HEK293 (cell line): Measurements from ENCODE around the gene HSD17B3.

Experiments
- CTCF ChIA-PET: fragments of 350-600 bp; formaldehyde crosslinking; extraction: SDS; loops from one replicate; lab custom pipeline; 2021; ENCODE audit warnings: antibody characterized with exemption; lab: Yijun Ruan, JAX
- POLR2A ChIA-PET: fragments of 300-600 bp; formaldehyde crosslinking; extraction: SDS; loops from one replicate; lab custom pipeline; 2020; ENCODE audit warnings: antibody characterized with exemption, inconsistent platforms; lab: Yijun Ruan, JAX
- H3K27ac ChIP-seq: fragments of 200-500 bp; sonication (Bioruptor generic); 2 replicates; pipeline ENCODE4 v1.5.1; 2014; ENCODE audit warnings: low read depth, low read length, control low read depth, inconsistent platforms; ENCODE audit errors: extremely low read depth
- H3K36me3 ChIP-seq, 2 experiments: fragments of 200-500 bp in 1 of 2; sonication (Bioruptor generic) in 1 of 2; 1 replicate in 1 of 2; 2 replicates in 1 of 2; pipeline ENCODE4 v1.5.1; 2014 to 2017; ENCODE audit warnings: inconsistent platforms in 2 of 2, low read length in 2 of 2; ENCODE audit not compliant: control insufficient read depth in 2 of 2, insufficient read depth in 1 of 2
- H3K4me1 ChIP-seq: fragments of 200-500 bp; sonication (Bioruptor generic); 2 replicates; pipeline ENCODE4 v1.5.1; 2014; ENCODE audit warnings: mild to moderate bottlenecking, low read length, inconsistent platforms; ENCODE audit not compliant: control insufficient read depth, insufficient read depth
- H3K4me3 ChIP-seq: 2 replicates; pipeline ENCODE4 v1.5.1; 2011; ENCODE audit warnings: low read depth, mild to moderate bottlenecking, control low read depth, low read length, moderate library complexity
- H3K9me3 ChIP-seq: fragments of 200-500 bp; sonication (Bioruptor generic); 2 replicates; pipeline ENCODE4 v1.5.1; 2014; ENCODE audit warnings: low read depth, low read length, inconsistent platforms; ENCODE audit not compliant: control insufficient read depth, insufficient read depth
- EGR2 ChIP-seq: fragments of 450-650 bp; formaldehyde crosslinking; IDR thresholded peaks from 2 replicates; pipeline ENCODE4 v1.5.1; 2016; ENCODE audit warnings: low read depth, missing biosample characterization, missing genetic modification characterization
- GLIS1 ChIP-seq: fragments of 450-650 bp; formaldehyde crosslinking; IDR thresholded peaks from 2 replicates; pipeline ENCODE4 v1.5.1; 2016; ENCODE audit warnings: missing biosample characterization, missing genetic modification characterization
- KLF1 ChIP-seq: fragments of 450-650 bp; formaldehyde crosslinking; IDR thresholded peaks from 2 replicates; pipeline ENCODE4 v1.5.1; 2016; ENCODE audit warnings: missing biosample characterization, missing genetic modification characterization
- SALL2 ChIP-seq: fragments of 450-650 bp; formaldehyde crosslinking; IDR thresholded peaks from 2 replicates; pipeline ENCODE4 v1.5.0; 2017; ENCODE audit warnings: missing biosample characterization, mild to moderate bottlenecking, missing genetic modification characterization, borderline replicate concordance
- SCRT2 ChIP-seq: fragments of 450-650 bp; formaldehyde crosslinking; IDR thresholded peaks from 2 replicates; pipeline ENCODE4 v1.5.1; 2016; ENCODE audit warnings: missing biosample characterization, missing genetic modification characterization
- WT1 ChIP-seq: fragments of 450-650 bp; formaldehyde crosslinking; IDR thresholded peaks from 2 replicates; pipeline ENCODE4 v1.5.1; 2016; ENCODE audit warnings: missing biosample characterization, missing genetic modification characterization
- ZBTB20 ChIP-seq: fragments of 450-650 bp; formaldehyde crosslinking; IDR thresholded peaks from 2 replicates; pipeline ENCODE4 v1.5.1; 2016; ENCODE audit warnings: missing biosample characterization, missing genetic modification characterization
- ZFHX2 ChIP-seq: fragments of 450-650 bp; formaldehyde crosslinking; conservative IDR thresholded peaks from 2 replicates; pipeline ENCODE4 v1.5.1; 2016; ENCODE audit warnings: missing biosample characterization, missing genetic modification characterization
- ZFP69B ChIP-seq: fragments of 450-650 bp; formaldehyde crosslinking; IDR thresholded peaks from 2 replicates; pipeline ENCODE4 v1.5.1; 2016; ENCODE audit warnings: missing biosample characterization, missing genetic modification characterization
- ZNF10 ChIP-seq: fragments of 450-650 bp; formaldehyde crosslinking; IDR thresholded peaks from 2 replicates; pipeline ENCODE4 v1.5.1; 2017; ENCODE audit warnings: missing biosample characterization, missing genetic modification characterization
- ZNF223 ChIP-seq: fragments of 450-650 bp; formaldehyde crosslinking; IDR thresholded peaks from 2 replicates; pipeline ENCODE4 v1.5.1; 2016; ENCODE audit warnings: missing biosample characterization, missing genetic modification characterization
- ZNF302 ChIP-seq: fragments of 450-650 bp; formaldehyde crosslinking; IDR thresholded peaks from 2 replicates; pipeline ENCODE4 v1.5.1; 2016; ENCODE audit warnings: missing biosample characterization, missing genetic modification characterization, low read depth
- ZNF341 ChIP-seq: fragments of 450-650 bp; formaldehyde crosslinking; IDR thresholded peaks from 2 replicates; pipeline ENCODE4; 2016; ENCODE audit warnings: low read depth, missing biosample characterization, missing genetic modification characterization
- ZNF529 ChIP-seq: fragments of 450-650 bp; formaldehyde crosslinking; IDR thresholded peaks from 2 replicates; pipeline ENCODE4 v1.5.1; 2017; ENCODE audit warnings: missing genetic modification characterization, missing biosample characterization; ENCODE audit not compliant: insufficient replicate concordance
- ZNF530 ChIP-seq: fragments of 450-650 bp; formaldehyde crosslinking; IDR thresholded peaks from 2 replicates; pipeline ENCODE4 v1.5.1; 2016; ENCODE audit warnings: low read depth, missing biosample characterization, missing genetic modification characterization
- ZNF555 ChIP-seq: fragments of 450-650 bp; formaldehyde crosslinking; conservative IDR thresholded peaks from 2 replicates; pipeline ENCODE4 v1.5.1; 2017; ENCODE audit warnings: missing biosample characterization, mild to moderate bottlenecking, missing genetic modification characterization, inconsistent platforms
- ZNF561 ChIP-seq: fragments of 450-650 bp; IDR thresholded peaks from 2 replicates; pipeline ENCODE4 v1.5.1; 2018; ENCODE audit warnings: missing biosample characterization, missing genetic modification characterization, borderline replicate concordance
- ZNF585B ChIP-seq: fragments of 450-650 bp; formaldehyde crosslinking; IDR thresholded peaks from 2 replicates; pipeline ENCODE4 v1.5.1; 2016; ENCODE audit warnings: missing biosample characterization, missing genetic modification characterization
- ZNF629 ChIP-seq: fragments of 450-650 bp; formaldehyde crosslinking; IDR thresholded peaks from 2 replicates; pipeline ENCODE4 v1.5.1; 2017; ENCODE audit warnings: missing biosample characterization, missing genetic modification characterization
- ZNF660 ChIP-seq: fragments of 450-650 bp; IDR thresholded peaks from 2 replicates; pipeline ENCODE4 v1.5.1; 2018; ENCODE audit warnings: missing biosample characterization, mild to moderate bottlenecking, missing genetic modification characterization
- TF ChIP-seq, protein P1 (sequence below): fragments of 450-650 bp; formaldehyde crosslinking; IDR thresholded peaks from 2 replicates; pipeline ENCODE4 v1.5.1; 2016; ENCODE audit warnings: missing biosample characterization, missing genetic modification characterization
- TF ChIP-seq, protein P2 (sequence below): fragments of 450-650 bp; formaldehyde crosslinking; IDR thresholded peaks from 2 replicates; pipeline ENCODE4 v1.5.1; 2016; ENCODE audit warnings: missing biosample characterization, missing genetic modification characterization, borderline replicate concordance
- TF ChIP-seq, protein P3 (sequence below): fragments of 450-650 bp; formaldehyde crosslinking; conservative IDR thresholded peaks from 2 replicates; pipeline ENCODE4 v1.5.1; 2016; ENCODE audit warnings: low read depth, missing biosample characterization, missing genetic modification characterization

The HSD17B3 gene

DNA sequence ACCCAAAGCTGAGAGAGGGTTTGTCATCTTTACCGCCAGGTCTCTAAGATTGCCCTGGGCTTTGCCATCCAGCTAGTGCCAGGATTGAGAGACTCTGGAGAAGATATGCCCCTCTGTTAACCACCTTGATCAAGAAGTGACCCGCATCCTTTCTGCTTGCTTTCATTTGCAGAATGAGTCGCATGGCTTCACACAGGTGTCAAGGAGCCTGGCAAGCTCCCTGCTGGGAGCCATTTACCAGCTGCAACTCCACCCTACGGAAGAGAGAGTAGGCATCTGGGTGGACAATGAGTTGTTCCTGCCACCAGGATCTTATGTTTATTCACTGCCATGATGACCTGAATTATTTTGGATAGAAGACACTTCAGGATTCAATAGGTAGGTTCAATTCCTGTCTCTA, 43.0 kb downstream of the HSD17B3 start:
- Histone ChIP-seq H3K36me3 (no peaks in the 10 kb centered on the region), H3K4me3 (no peak overlapping the region), H3K9me3 (no peaks in the 10 kb centered on the region), H3K27ac (no peak overlapping the region), H3K4me1 (no peaks in the 10 kb centered on the region)
- ChIA-PET CTCF (no interaction called here), POLR2A (no interaction called here)
- TF ChIP-seq ZNF302, result no peak
- no peak for TF ChIP-seq ZNF585B (tag by site-specific recombination)
- no peak for TF ChIP-seq ZNF555 (tag by site-specific recombination)
- TF ChIP-seq ZNF529 (tag by site-specific recombination), result no peak
- no peak for TF ChIP-seq ZNF660 (tag by site-specific recombination)
- no peak for TF ChIP-seq WT1 (tag by site-specific recombination)
- no peak for TF ChIP-seq KLF1
- TF ChIP-seq, protein P1, sequence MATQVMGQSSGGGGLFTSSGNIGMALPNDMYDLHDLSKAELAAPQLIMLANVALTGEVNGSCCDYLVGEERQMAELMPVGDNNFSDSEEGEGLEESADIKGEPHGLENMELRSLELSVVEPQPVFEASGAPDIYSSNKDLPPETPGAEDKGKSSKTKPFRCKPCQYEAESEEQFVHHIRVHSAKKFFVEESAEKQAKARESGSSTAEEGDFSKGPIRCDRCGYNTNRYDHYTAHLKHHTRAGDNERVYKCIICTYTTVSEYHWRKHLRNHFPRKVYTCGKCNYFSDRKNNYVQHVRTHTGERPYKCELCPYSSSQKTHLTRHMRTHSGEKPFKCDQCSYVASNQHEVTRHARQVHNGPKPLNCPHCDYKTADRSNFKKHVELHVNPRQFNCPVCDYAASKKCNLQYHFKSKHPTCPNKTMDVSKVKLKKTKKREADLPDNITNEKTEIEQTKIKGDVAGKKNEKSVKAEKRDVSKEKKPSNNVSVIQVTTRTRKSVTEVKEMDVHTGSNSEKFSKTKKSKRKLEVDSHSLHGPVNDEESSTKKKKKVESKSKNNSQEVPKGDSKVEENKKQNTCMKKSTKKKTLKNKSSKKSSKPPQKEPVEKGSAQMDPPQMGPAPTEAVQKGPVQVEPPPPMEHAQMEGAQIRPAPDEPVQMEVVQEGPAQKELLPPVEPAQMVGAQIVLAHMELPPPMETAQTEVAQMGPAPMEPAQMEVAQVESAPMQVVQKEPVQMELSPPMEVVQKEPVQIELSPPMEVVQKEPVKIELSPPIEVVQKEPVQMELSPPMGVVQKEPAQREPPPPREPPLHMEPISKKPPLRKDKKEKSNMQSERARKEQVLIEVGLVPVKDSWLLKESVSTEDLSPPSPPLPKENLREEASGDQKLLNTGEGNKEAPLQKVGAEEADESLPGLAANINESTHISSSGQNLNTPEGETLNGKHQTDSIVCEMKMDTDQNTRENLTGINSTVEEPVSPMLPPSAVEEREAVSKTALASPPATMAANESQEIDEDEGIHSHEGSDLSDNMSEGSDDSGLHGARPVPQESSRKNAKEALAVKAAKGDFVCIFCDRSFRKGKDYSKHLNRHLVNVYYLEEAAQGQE (tag by site-specific recombination), result no peak
- no peak for TF ChIP-seq ZNF561
- TF ChIP-seq ZNF10 (tag by site-specific recombination), result no peak
- TF ChIP-seq SALL2 (tag by site-specific recombination), result no peak
- no peak for TF ChIP-seq ZFP69B (tag by site-specific recombination)

DNA sequence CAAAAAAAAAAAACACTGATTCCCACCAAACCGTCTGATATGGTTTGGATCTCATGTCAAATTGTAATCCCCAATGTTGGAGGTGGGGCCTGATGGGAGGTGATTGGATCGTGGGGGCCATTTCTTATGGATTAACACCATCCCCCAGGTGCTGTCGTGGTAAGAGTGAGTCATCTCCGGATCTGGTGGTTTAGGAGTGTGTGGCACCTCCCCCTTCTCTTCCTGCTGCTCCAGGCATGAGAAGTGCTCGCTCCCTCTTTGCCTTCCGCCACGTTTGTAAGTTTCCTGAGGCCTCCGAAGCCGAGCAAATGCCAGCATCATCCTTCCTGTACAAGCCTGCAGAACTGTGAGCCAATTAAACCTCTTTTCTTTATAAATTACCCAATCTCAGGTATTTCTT, 45.2 kb downstream of the HSD17B3 start:
- no peaks in the 10 kb centered on the region for H3K9me3 ChIP-seq
- ChIA-PET POLR2A (no interaction called here), CTCF (no interaction called here)
- H3K4me1 ChIP-seq, result no peaks in the 10 kb centered on the region
- H3K4me3 ChIP-seq, result no peak overlapping the region
- H3K36me3 ChIP-seq, result no peaks in the 10 kb centered on the region
- H3K27ac ChIP-seq, result no peak overlapping the region
- TF ChIP-seq ZNF530 (tag by site-specific recombination) (no peak), GLIS1 (tag by site-specific recombination) (peak; percentile 56), ZNF629 (tag by site-specific recombination) (peak; percentile 32; the same call in 1 of the 2 replicates), ZBTB20 (tag by site-specific recombination) (0 out of 2 replicates have a peak, but pooled peaks have one; percentile 19), ZNF341 (peak; percentile 54; the same call in 1 of the 2 replicates), ZFHX2 (peak; percentile 38), EGR2 (tag by site-specific recombination) (peak; percentile 41; the same call in 1 of the 2 replicates), ZNF223 (tag by site-specific recombination) (no peak), SCRT2 (tag by site-specific recombination) (no peak)
- TF ChIP-seq, protein P2, sequence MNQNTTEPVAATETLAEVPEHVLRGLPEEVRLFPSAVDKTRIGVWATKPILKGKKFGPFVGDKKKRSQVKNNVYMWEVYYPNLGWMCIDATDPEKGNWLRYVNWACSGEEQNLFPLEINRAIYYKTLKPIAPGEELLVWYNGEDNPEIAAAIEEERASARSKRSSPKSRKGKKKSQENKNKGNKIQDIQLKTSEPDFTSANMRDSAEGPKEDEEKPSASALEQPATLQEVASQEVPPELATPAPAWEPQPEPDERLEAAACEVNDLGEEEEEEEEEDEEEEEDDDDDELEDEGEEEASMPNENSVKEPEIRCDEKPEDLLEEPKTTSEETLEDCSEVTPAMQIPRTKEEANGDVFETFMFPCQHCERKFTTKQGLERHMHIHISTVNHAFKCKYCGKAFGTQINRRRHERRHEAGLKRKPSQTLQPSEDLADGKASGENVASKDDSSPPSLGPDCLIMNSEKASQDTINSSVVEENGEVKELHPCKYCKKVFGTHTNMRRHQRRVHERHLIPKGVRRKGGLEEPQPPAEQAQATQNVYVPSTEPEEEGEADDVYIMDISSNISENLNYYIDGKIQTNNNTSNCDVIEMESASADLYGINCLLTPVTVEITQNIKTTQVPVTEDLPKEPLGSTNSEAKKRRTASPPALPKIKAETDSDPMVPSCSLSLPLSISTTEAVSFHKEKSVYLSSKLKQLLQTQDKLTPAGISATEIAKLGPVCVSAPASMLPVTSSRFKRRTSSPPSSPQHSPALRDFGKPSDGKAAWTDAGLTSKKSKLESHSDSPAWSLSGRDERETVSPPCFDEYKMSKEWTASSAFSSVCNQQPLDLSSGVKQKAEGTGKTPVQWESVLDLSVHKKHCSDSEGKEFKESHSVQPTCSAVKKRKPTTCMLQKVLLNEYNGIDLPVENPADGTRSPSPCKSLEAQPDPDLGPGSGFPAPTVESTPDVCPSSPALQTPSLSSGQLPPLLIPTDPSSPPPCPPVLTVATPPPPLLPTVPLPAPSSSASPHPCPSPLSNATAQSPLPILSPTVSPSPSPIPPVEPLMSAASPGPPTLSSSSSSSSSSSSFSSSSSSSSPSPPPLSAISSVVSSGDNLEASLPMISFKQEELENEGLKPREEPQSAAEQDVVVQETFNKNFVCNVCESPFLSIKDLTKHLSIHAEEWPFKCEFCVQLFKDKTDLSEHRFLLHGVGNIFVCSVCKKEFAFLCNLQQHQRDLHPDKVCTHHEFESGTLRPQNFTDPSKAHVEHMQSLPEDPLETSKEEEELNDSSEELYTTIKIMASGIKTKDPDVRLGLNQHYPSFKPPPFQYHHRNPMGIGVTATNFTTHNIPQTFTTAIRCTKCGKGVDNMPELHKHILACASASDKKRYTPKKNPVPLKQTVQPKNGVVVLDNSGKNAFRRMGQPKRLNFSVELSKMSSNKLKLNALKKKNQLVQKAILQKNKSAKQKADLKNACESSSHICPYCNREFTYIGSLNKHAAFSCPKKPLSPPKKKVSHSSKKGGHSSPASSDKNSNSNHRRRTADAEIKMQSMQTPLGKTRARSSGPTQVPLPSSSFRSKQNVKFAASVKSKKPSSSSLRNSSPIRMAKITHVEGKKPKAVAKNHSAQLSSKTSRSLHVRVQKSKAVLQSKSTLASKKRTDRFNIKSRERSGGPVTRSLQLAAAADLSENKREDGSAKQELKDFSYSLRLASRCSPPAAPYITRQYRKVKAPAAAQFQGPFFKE (tag by site-specific recombination), result no peak
- TF ChIP-seq, protein P3, sequence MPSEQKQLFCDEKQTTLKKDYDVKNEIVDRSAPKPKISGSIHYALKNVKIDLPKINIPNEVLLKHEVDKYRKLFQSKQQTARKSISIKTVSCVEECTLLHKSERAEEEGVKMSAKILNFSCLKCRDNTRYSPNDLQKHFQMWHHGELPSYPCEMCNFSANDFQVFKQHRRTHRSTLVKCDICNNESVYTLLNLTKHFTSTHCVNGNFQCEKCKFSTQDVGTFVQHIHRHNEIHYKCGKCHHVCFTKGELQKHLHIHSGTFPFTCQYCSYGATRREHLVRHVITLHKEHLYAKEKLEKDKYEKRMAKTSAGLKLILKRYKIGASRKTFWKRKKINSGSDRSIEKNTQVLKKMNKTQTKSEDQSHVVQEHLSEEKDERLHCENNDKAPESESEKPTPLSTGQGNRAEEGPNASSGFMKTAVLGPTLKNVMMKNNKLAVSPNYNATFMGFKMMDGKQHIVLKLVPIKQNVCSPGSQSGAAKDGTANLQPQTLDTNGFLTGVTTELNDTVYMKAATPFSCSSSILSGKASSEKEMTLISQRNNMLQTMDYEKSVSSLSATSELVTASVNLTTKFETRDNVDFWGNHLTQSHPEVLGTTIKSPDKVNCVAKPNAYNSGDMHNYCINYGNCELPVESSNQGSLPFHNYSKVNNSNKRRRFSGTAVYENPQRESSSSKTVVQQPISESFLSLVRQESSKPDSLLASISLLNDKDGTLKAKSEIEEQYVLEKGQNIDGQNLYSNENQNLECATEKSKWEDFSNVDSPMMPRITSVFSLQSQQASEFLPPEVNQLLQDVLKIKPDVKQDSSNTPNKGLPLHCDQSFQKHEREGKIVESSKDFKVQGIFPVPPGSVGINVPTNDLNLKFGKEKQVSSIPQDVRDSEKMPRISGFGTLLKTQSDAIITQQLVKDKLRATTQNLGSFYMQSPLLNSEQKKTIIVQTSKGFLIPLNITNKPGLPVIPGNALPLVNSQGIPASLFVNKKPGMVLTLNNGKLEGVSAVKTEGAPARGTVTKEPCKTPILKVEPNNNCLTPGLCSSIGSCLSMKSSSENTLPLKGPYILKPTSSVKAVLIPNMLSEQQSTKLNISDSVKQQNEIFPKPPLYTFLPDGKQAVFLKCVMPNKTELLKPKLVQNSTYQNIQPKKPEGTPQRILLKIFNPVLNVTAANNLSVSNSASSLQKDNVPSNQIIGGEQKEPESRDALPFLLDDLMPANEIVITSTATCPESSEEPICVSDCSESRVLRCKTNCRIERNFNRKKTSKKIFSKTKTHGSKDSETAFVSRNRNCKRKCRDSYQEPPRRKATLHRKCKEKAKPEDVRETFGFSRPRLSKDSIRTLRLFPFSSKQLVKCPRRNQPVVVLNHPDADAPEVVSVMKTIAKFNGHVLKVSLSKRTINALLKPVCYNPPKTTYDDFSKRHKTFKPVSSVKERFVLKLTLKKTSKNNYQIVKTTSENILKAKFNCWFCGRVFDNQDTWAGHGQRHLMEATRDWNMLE (tag by site-specific recombination), result no peak
